ENCODE measurements around the gene COL19A1.

- TF ChIP-seq CTCF (IDR thresholded peaks at IDR 0.05) (no peak), POLR2A (IDR thresholded peaks at IDR 0.05) (no peak)
These were observed 17.9 kb downstream of the COL19A1 start for GRCh38 chr6:69884231-69884630.
